GM10248 (cell line): ENCODE measurements around the gene RUNX2.

Experiments used
- CTCF ChIA-PET: fragments of 300-600 bp; sonication (Branson Sonifier 250); formaldehyde crosslinking; extraction: SDS; loops from one replicate; lab custom pipeline; 2021; ENCODE audit warnings: antibody characterized with exemption; lab: Yijun Ruan, JAX
- POLR2A ChIA-PET: fragments of 350-650 bp; sonication (Branson Sonifier 250); formaldehyde crosslinking; extraction: SDS; loops from one replicate; lab custom pipeline; 2020; ENCODE audit warnings: antibody characterized with exemption; lab: Yijun Ruan, JAX
- DNase-seq: peaks from one replicate; pipeline ENCODE4 v3.0.0; 2012; ENCODE audit errors: extremely low spot score
- TF ChIP-seq, protein P1 (sequence below): IDR thresholded peaks from 2 replicates; pipeline ENCODE4 v1.5.1; 2012; ENCODE audit warnings: mild to moderate bottlenecking, low read depth; ENCODE audit errors: extremely low read depth, missing control alignments, control extremely low read depth

RUNX2 gene

GRCh38 chr6:45563041-45563440 lies 234.9 kb downstream of the RUNX2 start:
- TF ChIP-seq, protein P1, sequence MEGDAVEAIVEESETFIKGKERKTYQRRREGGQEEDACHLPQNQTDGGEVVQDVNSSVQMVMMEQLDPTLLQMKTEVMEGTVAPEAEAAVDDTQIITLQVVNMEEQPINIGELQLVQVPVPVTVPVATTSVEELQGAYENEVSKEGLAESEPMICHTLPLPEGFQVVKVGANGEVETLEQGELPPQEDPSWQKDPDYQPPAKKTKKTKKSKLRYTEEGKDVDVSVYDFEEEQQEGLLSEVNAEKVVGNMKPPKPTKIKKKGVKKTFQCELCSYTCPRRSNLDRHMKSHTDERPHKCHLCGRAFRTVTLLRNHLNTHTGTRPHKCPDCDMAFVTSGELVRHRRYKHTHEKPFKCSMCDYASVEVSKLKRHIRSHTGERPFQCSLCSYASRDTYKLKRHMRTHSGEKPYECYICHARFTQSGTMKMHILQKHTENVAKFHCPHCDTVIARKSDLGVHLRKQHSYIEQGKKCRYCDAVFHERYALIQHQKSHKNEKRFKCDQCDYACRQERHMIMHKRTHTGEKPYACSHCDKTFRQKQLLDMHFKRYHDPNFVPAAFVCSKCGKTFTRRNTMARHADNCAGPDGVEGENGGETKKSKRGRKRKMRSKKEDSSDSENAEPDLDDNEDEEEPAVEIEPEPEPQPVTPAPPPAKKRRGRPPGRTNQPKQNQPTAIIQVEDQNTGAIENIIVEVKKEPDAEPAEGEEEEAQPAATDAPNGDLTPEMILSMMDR: no peak
- ChIA-PET CTCF (no interaction called here), POLR2A (no interaction called here)

DNA sequence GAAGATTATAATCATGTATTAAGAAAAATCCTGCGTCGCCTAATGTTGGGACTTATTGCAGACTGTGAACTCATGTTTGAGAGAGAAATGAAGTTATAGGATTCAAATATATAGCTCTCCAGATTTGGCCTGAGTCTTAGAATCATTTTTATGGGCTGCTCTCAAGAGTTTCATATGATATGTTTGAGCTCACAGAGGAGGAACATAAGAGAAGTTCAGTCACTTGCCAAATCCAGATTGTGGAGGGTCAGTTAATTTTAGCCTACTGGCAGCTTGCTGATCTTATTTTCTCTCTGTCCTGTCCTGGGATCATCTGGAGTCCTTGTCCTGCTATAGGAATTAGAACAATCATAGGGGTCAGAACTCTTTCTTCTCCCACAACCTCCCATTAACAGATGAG lies 235.7 kb downstream of the RUNX2 start:
- POLR2A ChIA-PET: no interaction called here
- TF ChIP-seq, protein P1: no peak
- CTCF ChIA-PET: no interaction called here
- no peak for DNase-seq

More at GRCh38 chr6:45563041-45563440, 234.9 kb downstream of the RUNX2 start:
- no peak for DNase-seq

- DNase-seq: no peak
- ChIA-PET POLR2A (no interaction called here), CTCF (interaction anchor here (1.8 kb wide), 1 partner anchor 10 kb away, joined by 5 read pairs; no protein-coding TSS in a partner anchor)
- TF ChIP-seq, protein P1: no peak
These were observed 238.8 kb downstream of the RUNX2 start for GRCh38 chr6:45566882-45567281.

- ChIA-PET CTCF (no interaction called here), POLR2A (no interaction called here)
- no peak for DNase-seq
- TF ChIP-seq, protein P1: no peak
These were observed 239.7 kb downstream of the RUNX2 start for GRCh38 chr6:45567879-45568278.

DNA sequence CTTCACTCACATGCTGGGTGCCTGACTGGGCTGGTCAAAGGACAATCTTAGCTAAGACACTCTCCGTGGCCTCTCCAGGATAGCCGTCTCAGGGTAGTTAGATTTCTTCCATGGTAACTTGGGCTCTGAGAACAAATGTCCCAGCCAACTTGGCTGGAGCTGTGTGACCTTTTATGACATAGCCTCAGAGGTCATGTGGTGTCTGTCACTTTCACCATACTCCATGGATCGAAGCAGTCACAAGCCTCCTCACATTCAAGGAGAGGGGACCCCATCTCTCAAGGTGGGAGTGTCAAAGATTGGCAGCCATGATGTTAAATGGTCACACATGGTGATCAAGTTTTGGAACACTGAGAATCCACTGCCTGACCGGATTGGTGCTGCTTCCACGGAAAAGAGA lies 240.5 kb downstream of the RUNX2 start:
- CTCF ChIA-PET: interaction anchor here (1.5 kb wide), 1 partner anchor 10 kb away, joined by 4 read pairs; no protein-coding TSS in a partner anchor
- DNase-seq: no peak
- POLR2A ChIA-PET: no interaction called here
- TF ChIP-seq, protein P1: no peak

DNA sequence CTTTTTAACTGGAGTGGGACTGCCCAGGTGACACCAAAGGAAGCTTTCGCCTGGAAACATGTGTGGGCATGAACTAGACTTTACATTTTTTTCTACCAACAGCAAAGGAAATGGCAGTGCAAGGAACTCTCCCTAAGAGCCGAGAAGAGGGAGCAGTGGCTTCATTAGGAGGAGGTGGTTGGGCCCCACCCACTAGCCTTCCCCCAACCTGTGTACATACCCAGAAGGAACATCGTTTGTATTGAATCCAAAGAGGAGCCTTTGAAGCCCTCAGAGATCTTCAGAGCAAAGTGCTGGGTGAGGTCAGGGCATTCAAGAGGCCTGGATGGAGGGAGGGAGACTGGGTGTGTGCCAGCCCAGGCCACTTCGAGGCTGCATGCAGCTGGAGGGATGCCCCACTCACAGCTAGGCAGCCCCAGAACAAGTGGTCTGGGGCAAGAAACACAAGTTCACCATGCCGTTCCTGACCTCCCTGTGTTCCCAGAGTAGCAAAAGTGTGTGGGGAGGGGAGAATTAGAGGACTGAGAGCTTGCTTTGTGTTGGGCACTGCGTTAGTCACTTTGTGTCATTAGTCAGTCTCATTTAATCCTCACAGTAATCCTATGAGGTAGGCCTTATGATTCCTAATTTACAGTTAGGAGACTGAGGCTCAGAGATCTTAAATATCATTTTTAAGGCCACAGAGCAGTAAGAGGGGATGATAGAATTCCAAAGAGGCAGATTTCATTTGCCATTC lies 241.2 kb downstream of the RUNX2 start:
- TF ChIP-seq, protein P1: no peak
- ChIA-PET POLR2A (no interaction called here), CTCF (interaction anchor here (1.1 to 1.5 kb wide), 2 partner anchors 10 to 361 kb away, joined by 4 read pairs; no protein-coding TSS in a partner anchor)
- no peak for DNase-seq
